A549 (cell line): ENCODE measurements around the gene ADGRL1. TPM values are rescaled to one million over a fixed set of nuclear protein-coding genes. Genes with fewer than 3 reads are reported as not detected.
"Not testable (repeated sequence)": the region's sequence is repeated elsewhere in the genome, so short reads cannot be mapped to it uniquely, and the experiment has no call there.

ENCODE experiments used
- ATAC-seq, 2 experiments: fragments of 200-7000 bp in 1 of 2; fragments of >200 bp in 1 of 2; cut with Nextera tagmentation in 1 of 2; cut with Tn5 transposase in 1 of 2; 3 replicates each; pipeline versions ENCODE4 v1.8.0 to v1.9.1; 2018 to 2020; ENCODE audit warnings: mild to moderate bottlenecking in 1 of 2, moderate library complexity in 1 of 2
- CTCF ChIA-PET: fragments of 300-600 bp; sonication (Branson Sonifier 250); formaldehyde crosslinking; extraction: SDS; loops from one replicate; lab custom pipeline; 2021; ENCODE audit warnings: antibody characterized with exemption, inconsistent platforms; lab: Yijun Ruan, JAX
- POLR2A ChIA-PET: fragments of 350-600 bp; formaldehyde crosslinking; extraction: SDS; loops from one replicate; lab custom pipeline; 2021; ENCODE audit warnings: antibody characterized with exemption, inconsistent platforms; lab: Yijun Ruan, JAX
- DNase-seq, 2 experiments: peaks; one replicate each; pipeline versions ENCODE4 v3.0.0 to v3.0.0-alpha.2; 2011 to 2016; ENCODE audit warnings: low read depth in 1 of 2, low spot score in 1 of 2
- FAIRE-seq: peaks from 2 replicates; lab custom pipeline; 2011; peaks lifted over from hg19 to GRCh38; lab: Jason Lieb, UNC
- H3K27ac ChIP-seq, 2 experiments: fragments of >200 bp; sonication (Bioruptor Twin); formaldehyde crosslinking; 3 replicates each; pipeline ENCODE4 v1.5.1; 2016 to 2017
- H3K4me1 ChIP-seq: fragments of >200 bp; sonication (Bioruptor Twin); formaldehyde crosslinking; 3 replicates; pipeline ENCODE4 v1.6.1; 2016
- H3K4me2 ChIP-seq: fragments of >200 bp; sonication (Bioruptor Twin); formaldehyde crosslinking; 3 replicates; pipeline ENCODE4 v1.6.1; 2016
- H3K4me3 ChIP-seq: fragments of >200 bp; sonication (Bioruptor Twin); formaldehyde crosslinking; 3 replicates; pipeline ENCODE4 v1.5.1; 2016
- H3K9me3 ChIP-seq: fragments of >200 bp; sonication (Bioruptor Twin); formaldehyde crosslinking; 3 replicates; pipeline ENCODE4 v1.6.1; 2016
- BHLHE40 ChIP-seq: IDR thresholded peaks from 2 replicates; pipeline ENCODE4 v1.6.1; 2012; ENCODE audit warnings: low read depth, low read length, inconsistent platforms
- CTCF ChIP-seq: fragments of >200 bp; sonication (Bioruptor Twin); formaldehyde crosslinking; IDR thresholded peaks from 3 replicates; pipeline ENCODE4 v1.5.1; 2016
- ESRRA ChIP-seq: fragments of 150-350 bp; IDR thresholded peaks from 2 replicates; pipeline ENCODE4 v1.6.1; 2014; ENCODE audit warnings: mild to moderate bottlenecking, low read length, borderline replicate concordance
- FOSB ChIP-seq: fragments of 250-450 bp; sonication (Bioruptor Pico); IDR thresholded peaks from 2 replicates; pipeline ENCODE4 v1.5.0; 2020; ENCODE audit warnings: mild to moderate bottlenecking, moderate library complexity
- HES2 ChIP-seq: fragments of >200 bp; sonication (Bioruptor Twin); formaldehyde crosslinking; IDR thresholded peaks from 2 replicates; pipeline ENCODE4 v1.6.1; 2016
- HOXB5 ChIP-seq: fragments of 250-450 bp; sonication (Bioruptor Pico); IDR thresholded peaks from 2 replicates; pipeline ENCODE4 v1.5.0; 2020; ENCODE audit warnings: mild to moderate bottlenecking, moderate library complexity
- JUNB ChIP-seq: fragments of >200 bp; sonication (Bioruptor Twin); formaldehyde crosslinking; IDR thresholded peaks from 2 replicates; pipeline ENCODE4 v1.6.1; 2016
- KDM1A ChIP-seq: fragments of 200-600 bp; sonication (generic); IDR thresholded peaks from 2 replicates; pipeline ENCODE4 v1.6.1; 2016; ENCODE audit warnings: low read depth, mild to moderate bottlenecking
- PHF8 ChIP-seq: fragments of 200-600 bp; sonication (generic); IDR thresholded peaks from 2 replicates; pipeline ENCODE4 v1.6.1; 2016; ENCODE audit warnings: low read depth, mild to moderate bottlenecking, antibody characterized with exemption, moderate library complexity, borderline replicate concordance
- POLR2A ChIP-seq: IDR thresholded peaks from 2 replicates; pipeline ENCODE4 v1.6.1; 2012; ENCODE audit warnings: mild to moderate bottlenecking, low read length
- RAD21 ChIP-seq, 2 experiments: fragments of >200 bp in 1 of 2; sonication (Bioruptor Twin) in 1 of 2; formaldehyde crosslinking in 1 of 2; IDR thresholded peaks in 1 of 2; conservative IDR thresholded peaks in 1 of 2; 2 replicates in 1 of 2; 3 replicates in 1 of 2; pipeline ENCODE4 v1.6.1; 2012 to 2018; ENCODE audit warnings: inconsistent platforms in 1 of 2
- RARB ChIP-seq: fragments of 250-450 bp; sonication (Bioruptor Pico); IDR thresholded peaks from 2 replicates; pipeline ENCODE4 v1.8.0; 2021; ENCODE audit warnings: mild to moderate bottlenecking, moderate library complexity
- SMC3 ChIP-seq: fragments of >200 bp; sonication (Bioruptor Twin); formaldehyde crosslinking; IDR thresholded peaks from 3 replicates; pipeline ENCODE4 v1.6.1; 2018; ENCODE audit warnings: inconsistent platforms
- ZC3H11A ChIP-seq: fragments of 450-650 bp; IDR thresholded peaks from 2 replicates; pipeline ENCODE4 v1.6.1; 2014; ENCODE audit warnings: antibody characterized with exemption, mild to moderate bottlenecking
- ZFP36 ChIP-seq: fragments of 450-650 bp; IDR thresholded peaks from 2 replicates; pipeline ENCODE4 v1.6.1; 2014; ENCODE audit warnings: borderline replicate concordance; ENCODE audit not compliant: partially characterized antibody
- WGBS: methylation state at CpG from one replicate; pipeline ENCODE4 v1.1.6; 2017; ENCODE audit errors: missing lambda C conversion rate; 5-methylcytosine and 5-hydroxymethylcytosine counted together
- polyA plus RNA-seq, 4 experiments: library from polyadenylated mRNA; depleted of rRNA in 3 of 4; stranded (reverse); fragments of >200 nt; fragmentation: RNase III in 1 of 4; extraction: RNeasy Plus Mini Kit Qiagen cat#74134 plus additional on column Dnase treatment in 1 of 4; gene quantifications; 2 replicates in 3 of 4; 3 replicates in 1 of 4; pipeline ENCODE4 v1.2.3, GENCODE V29; 2011 to 2017

ADGRL1 gene
- polyA plus RNA-seq, 2 of the 4 experiments (the other 2 are of a cell fraction), result 3.9 to 6.0 TPM

GRCh38 chr19:14197288-14197687 is 8.7 kb downstream of the ADGRL1 start:
- H3K4me1 ChIP-seq, DNase-seq, ATAC-seq, FAIRE-seq, H3K9me3 ChIP-seq, H3K27ac ChIP-seq, H3K4me3 ChIP-seq, H3K4me2 ChIP-seq, POLR2A ChIA-PET: not testable (repeated sequence)
- peak; percentile 26 for TF ChIP-seq ZFP36
- CTCF ChIA-PET, result interaction anchor here (17.3 kb wide), 1 partner anchor 152 kb away, joined by 202 read pairs; no protein-coding TSS in a partner anchor
- 62% methylated on average over 6 of the region's 7 CpGs for WGBS

GRCh38 chr19:14196105-14196504 is 9.9 kb downstream of the ADGRL1 start:
- 10% methylated on average over 7 of the region's 12 CpGs for WGBS
- H3K4me3 ChIP-seq, POLR2A ChIA-PET, H3K4me1 ChIP-seq, H3K27ac ChIP-seq, H3K9me3 ChIP-seq: not testable (repeated sequence)
- DNase-seq, result peak; percentile 14 to 60
- TF ChIP-seq RAD21 (conservative IDR thresholded peaks at IDR 0.05 in 1 of 2, IDR thresholded peaks at IDR 0.05 in 1 of 2) (peak; percentile 43 to 58), ZFP36 (peak; percentile 83), CTCF (peak; percentile 55), KDM1A (peak; percentile 90), SMC3 (peak; percentile 67)
- TF ChIP-seq, all 56 proteins: peak for 5; not testable (repeated sequence) for 51
- ATAC-seq, result peak; percentile 83 to 84
- not testable (repeated sequence) for FAIRE-seq
- CTCF ChIA-PET, result interaction anchor here (0.6 to 17.3 kb wide), 7 partner anchors 9 to 168 kb away, joined by 3 to 202 read pairs (median 4); partner anchors contain the start of gene ASF1B
- H3K4me2 ChIP-seq, result peak overlapping the region; percentile 49; the same call in 1 of the 3 replicates

GRCh38 chr19:14195216-14195615 is 10.8 kb downstream of the ADGRL1 start:
- H3K4me2 ChIP-seq, H3K9me3 ChIP-seq, DNase-seq, POLR2A ChIA-PET, H3K4me1 ChIP-seq, H3K4me3 ChIP-seq, H3K27ac ChIP-seq, FAIRE-seq, ATAC-seq: not testable (repeated sequence)
- CTCF ChIA-PET, result interaction anchor here (0.7 to 17.3 kb wide), 6 partner anchors 8 to 288 kb away, joined by 3 to 202 read pairs (median 4); no protein-coding TSS in a partner anchor
- 100% methylated on average over 1 of the region's 12 CpGs for WGBS

- Histone ChIP-seq H3K9me3 (no peaks in the 10 kb centered on the region), H3K27ac (no peak overlapping the region), H3K4me3 (no peak overlapping the region), H3K4me2 (no peak overlapping the region), H3K4me1 (no peaks in the 10 kb centered on the region)
- ATAC-seq (no peak), FAIRE-seq (no peak), DNase-seq (no peak)
- TF ChIP-seq JUNB (no peak), ZFP36 (no peak), HES2 (no peak)
- ChIA-PET CTCF (interaction anchor here (1.2 to 17.3 kb wide), 2 partner anchors 159 to 290 kb away, joined by 3 to 202 read pairs; no protein-coding TSS in a partner anchor), POLR2A (no interaction called here)
- 90% methylated on average over 12 of the region's 12 CpGs for WGBS
These were observed 16.6 kb downstream of the ADGRL1 start for GRCh38 chr19:14189415-14189814.

GRCh38 chr19:14188086-14188485 is 17.9 kb downstream of the ADGRL1 start:
- ATAC-seq, H3K4me3 ChIP-seq, H3K27ac ChIP-seq, DNase-seq, H3K9me3 ChIP-seq, H3K4me1 ChIP-seq, FAIRE-seq, H3K4me2 ChIP-seq, POLR2A ChIA-PET: not testable (repeated sequence)
- CTCF ChIA-PET, result interaction anchor here (1.8 to 17.3 kb wide), 2 partner anchors 160 to 161 kb away, joined by 7 to 202 read pairs; no protein-coding TSS in a partner anchor
- 88% methylated on average over 7 of the region's 7 CpGs for WGBS

- no peak overlapping the region for H3K27ac ChIP-seq
- no peak for DNase-seq
- TF ChIP-seq FOSB (CRISPR knock-in tag), result no peak
- no peak for TF ChIP-seq ZC3H11A
- no peak for TF ChIP-seq HOXB5 (CRISPR knock-in tag)
- TF ChIP-seq PHF8, result no peak
- no peak for TF ChIP-seq POLR2A
- TF ChIP-seq ESRRA, result no peak
- TF ChIP-seq ZFP36, result no peak
- TF ChIP-seq RARB (CRISPR knock-in tag), result no peak
- no peak for TF ChIP-seq BHLHE40
- H3K4me3 ChIP-seq, result no peak overlapping the region
- H3K4me2 ChIP-seq, result no peak overlapping the region
- no peak for ATAC-seq
- FAIRE-seq, result no peak
- POLR2A ChIA-PET, result no interaction called here
- WGBS, result 86% methylated on average over 12 of the region's 12 CpGs
- no peaks in the 10 kb centered on the region for H3K4me1 ChIP-seq
- no peaks in the 10 kb centered on the region for H3K9me3 ChIP-seq
- CTCF ChIA-PET, result interaction anchor here (0.7 to 1.8 kb wide), 3 partner anchors 8 to 161 kb away, joined by 3 to 7 read pairs (median 4); no protein-coding TSS in a partner anchor
These were observed 18.4 kb downstream of the ADGRL1 start for GRCh38 chr19:14187561-14187960.

GRCh38 chr19:14186684-14187083 is 19.3 kb downstream of the ADGRL1 start:
- ATAC-seq, DNase-seq, H3K27ac ChIP-seq, POLR2A ChIA-PET, H3K9me3 ChIP-seq, H3K4me2 ChIP-seq, FAIRE-seq, H3K4me1 ChIP-seq, H3K4me3 ChIP-seq: not testable (repeated sequence)
- CTCF ChIA-PET, result interaction anchor here (0.7 to 1.8 kb wide), 4 partner anchors 9 to 162 kb away, joined by 3 to 7 read pairs (median 4); no protein-coding TSS in a partner anchor
- 93% methylated on average over 7 of the region's 9 CpGs for WGBS
